GM19043 (cell line): ENCODE data around the gene PAX8.
"Not testable (repeated sequence)": the region's sequence is repeated elsewhere in the genome, so short reads cannot be mapped to it uniquely, and the experiment has no call there.

Source experiments
- ATAC-seq: cut with Tn5 transposase; IDR thresholded peaks from one replicate; pipeline ENCODE4 v1.9.1; 2021; ENCODE audit warnings: low read depth; ENCODE audit not compliant: unreplicated experiment

The PAX8 gene

GRCh38 chr2:113297590-113297989, 18.9 kb upstream of the PAX8 start:
- ATAC-seq, result not testable (repeated sequence)

DNA sequence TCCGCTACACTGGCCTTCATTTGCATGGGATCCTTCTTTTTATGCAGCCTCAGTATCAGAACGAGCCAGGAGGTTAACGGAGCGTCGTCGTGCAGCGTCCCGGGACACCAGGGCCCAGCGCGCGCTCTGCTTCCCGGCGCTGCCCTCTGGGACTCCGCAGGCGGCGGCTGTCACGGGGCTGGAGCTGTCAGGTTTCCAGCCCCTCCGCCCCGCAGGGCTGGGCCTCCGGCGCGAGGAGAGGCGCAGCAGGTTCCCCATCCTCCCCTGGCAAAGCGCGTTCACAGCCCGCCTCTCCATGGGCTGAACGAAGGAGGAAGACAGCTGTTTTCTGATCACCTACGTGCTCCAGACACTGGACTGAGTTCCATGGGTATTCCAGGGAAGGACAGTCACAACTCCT, 12.5 kb upstream of the PAX8 start:
- no peak for ATAC-seq

GRCh38 chr2:113288674-113289149, 10.0 kb upstream of the PAX8 start:
- ATAC-seq, result not testable (repeated sequence)

DNA sequence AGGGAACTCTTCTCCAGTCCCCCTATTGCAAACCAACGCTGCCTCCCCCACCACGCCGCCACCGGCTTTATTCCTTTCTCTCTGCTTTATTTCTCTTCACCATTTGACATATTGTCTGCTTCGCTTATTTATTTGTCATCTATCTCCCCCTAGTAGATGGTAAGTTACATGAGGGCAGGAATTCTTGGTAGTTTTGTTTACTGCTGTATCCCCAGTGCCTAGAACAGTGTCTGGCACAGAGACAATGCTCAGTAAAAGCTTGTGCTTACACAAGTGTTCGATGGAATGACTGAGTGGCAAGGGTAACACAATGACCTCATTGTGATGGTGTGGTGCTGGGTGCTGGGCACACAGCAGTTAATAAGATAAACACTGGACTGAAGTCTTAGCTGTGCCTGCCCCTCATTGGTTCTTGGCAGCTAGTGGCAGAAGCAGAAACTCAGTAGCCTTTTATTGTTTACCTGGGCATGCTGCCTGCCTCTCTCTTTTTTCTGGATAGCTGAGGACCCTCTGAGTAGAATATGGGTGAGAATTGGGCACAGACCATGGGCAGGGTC, 9.5 kb upstream of the PAX8 start:
- not testable (repeated sequence) for ATAC-seq

- no peak for ATAC-seq
Observed at GRCh38 chr2:113285816-113286215, 7.1 kb upstream of the PAX8 start.

GRCh38 chr2:113284999-113285398, 6.3 kb upstream of the PAX8 start:
- ATAC-seq, result not testable (repeated sequence)

DNA sequence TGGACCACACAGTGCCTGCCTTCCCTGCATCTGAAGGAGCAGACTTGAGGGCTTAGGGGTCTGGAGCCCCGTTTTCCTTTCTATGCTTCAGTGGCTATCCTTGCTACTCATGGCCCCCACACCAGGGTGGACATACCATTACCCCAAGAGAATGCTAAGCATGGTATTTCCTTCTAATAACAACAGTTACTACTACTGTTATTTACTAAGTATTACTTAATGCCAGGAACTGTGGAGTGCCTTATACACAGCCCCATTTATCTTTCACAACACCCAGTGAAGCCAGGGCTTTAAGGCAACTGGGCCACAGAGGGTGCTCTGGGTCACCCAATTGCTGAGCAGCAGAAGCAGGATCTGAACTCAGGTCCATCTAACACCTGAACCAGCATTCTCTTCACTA, 5.8 kb upstream of the PAX8 start:
- no peak for ATAC-seq

DNA sequence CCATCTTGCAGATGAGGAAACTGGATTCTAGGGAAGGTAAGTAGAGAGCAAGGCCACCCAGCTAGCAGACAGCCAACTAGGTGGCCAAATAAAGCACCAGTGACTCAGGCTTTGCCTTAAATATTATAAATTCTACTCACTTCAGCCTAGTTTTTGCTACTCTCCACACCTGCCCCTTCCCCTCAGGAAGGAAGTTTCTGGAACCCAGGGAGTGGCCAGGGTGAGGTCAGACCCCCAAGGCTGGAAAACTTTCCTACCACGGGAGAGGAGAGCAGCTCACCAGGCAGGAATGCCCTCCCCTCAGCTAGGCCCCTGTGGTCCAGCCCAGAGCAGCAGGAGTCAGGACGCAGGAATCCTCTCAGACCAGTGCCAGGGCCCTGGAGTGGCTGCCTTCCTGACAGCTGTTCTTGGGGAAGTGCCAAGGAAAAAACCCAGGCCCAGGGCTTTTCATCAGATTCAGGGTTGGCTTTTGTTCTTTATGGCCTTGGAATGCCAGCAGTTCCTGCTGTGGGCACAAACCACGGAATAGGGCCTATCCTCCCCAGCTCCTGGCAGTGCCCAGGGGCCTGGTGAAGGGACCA, 5.1 kb upstream of the PAX8 start:
- no peak for ATAC-seq

DNA sequence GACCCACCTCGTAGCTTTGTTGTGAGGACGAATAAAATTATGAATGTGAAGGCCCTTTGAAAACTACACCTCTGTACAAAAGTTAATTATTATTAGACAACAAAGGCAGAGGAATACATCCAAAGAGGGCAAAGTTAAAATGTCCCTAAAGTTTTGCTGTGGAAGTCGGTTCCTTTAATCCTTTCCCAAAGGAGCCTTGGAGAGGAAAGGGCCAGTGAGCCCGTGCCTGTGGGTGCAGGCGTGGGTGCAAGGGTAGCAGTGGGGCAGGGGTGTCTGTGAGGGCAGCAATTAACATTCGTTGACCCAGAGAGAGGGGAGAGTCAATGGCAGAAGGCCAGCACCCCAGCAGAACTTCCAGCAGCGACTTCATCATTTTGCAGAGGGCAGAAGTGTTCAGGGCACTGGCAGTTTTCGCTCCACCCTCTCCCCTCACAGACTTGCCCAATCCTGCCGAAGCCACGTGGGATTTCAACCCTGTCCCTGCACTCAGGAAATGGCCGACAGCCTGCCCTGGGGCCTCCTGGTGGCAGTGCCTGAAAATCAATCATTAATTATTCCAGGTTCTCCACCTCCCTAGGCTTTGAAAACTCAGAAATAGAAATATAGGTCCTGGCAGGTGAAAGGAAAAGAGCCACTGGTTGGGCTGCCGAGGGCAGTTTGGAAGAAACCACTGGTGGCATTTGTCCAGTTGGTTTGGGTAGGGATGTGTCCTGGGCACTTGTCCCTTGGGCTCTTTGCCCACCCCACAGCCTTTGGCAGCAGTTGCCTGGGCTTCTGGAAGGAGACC, 4.2 kb upstream of the PAX8 start:
- no peak for ATAC-seq

DNA sequence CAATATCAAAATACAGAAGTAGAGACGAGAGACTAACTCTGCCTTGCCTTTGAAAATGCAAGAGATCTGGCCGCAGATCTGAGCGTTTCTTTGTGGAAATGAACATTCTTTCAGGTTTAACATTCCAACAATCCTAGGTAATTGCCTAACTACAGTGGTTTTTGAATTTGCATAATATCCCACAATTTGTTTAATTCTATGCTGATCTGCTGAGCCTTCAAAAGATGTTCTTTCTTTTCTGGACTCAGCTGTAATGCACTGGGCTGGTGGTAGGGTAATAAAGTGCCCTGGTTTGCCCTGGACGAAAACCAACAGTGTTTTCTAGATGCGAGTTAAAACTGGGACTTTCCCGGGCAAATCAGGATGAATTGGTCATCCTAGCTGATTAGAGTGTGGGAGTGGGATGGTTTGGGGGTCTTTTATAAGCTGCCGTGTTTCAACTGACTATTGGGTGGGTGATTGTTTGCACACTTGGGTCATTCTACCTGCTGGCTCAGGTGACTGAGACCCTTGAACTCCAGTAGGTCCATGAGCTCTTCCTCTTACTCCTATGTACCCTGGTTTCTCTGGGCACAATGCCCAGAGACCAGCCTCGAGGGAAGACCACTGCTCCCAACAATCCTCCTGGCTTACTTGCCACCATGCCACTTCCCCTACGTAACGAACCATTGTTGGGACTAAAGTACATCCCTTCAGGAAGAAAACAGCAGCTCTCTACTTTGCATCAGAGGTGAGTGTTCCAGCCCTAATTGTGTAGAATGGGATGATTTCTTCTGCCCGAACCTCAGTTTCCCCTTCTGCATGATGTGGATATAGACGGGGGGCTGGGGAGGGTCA, 3.4 kb upstream of the PAX8 start:
- ATAC-seq, result no peak

DNA sequence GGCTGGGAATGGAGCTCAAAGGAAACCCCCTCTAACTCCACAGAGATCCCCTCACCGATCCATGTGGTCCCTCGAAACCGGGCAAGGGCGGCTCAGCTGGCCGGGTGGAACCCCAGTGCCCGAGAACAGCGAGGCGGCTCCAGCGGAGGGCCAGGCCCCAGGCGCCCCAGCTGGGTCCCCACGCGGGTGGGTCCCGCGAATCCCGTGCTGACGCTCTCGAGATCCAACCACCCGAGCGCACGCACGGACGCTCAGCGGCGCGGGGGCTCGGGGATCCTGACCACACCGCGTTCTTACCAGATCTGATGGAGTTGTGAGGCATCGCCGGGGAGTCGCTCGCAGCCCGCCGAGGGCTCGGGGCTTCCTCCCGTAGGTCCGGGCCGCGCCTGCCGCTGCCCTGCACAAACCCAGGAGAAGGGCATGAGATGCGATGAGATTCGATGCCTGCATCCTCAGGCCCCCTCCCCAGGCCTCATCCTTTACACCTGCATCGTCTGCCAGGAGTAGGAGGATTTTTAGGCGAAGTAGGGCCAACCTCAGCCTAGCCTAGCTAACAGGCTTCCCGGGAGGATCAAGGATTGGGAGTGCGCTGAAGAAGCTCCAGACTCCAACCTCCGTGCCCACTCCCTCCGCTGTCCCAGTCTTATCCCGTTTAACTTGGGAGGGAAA, 514 bp downstream of the PAX8 start:
- no peak for ATAC-seq

GRCh38 chr2:113277474-113278072, 1.1 kb downstream of the PAX8 start:
- no peak for ATAC-seq

GRCh38 chr2:113276761-113277425, 1.8 kb downstream of the PAX8 start:
- ATAC-seq, result no peak

DNA sequence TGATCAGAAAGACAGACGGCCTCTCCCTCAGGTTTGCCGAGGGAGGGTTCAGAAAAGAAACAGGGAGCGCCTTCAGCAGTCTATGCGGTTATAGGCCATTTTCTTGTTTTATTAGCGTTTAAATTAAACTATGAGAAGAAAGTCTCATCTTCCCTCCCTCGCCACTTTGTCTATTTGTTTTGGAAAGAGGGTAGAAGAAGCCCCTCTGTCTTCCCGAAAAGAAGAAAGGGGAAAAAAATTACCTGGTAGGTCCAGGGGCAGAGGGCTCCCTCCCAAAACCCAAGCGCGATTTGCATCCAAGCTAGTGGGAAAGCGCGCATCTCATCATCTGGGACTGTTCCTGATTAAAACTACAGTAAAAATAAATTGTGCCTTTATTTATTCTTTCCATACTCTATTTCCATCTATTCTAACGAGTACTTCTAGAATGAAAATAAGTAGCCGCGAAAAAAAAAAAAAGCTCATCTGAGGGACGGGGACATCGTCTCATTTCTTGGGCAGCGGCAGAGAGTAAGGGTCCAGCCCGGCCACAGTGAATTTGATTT, 2.4 kb downstream of the PAX8 start:
- ATAC-seq, result no peak

- no peak for ATAC-seq
Observed at GRCh38 chr2:113275556-113276215, 3.0 kb downstream of the PAX8 start.

- ATAC-seq, result no peak
Observed at GRCh38 chr2:113274432-113274831, 4.3 kb downstream of the PAX8 start.

- ATAC-seq, result no peak
Observed at GRCh38 chr2:113273981-113274380, 4.7 kb downstream of the PAX8 start.

GRCh38 chr2:113273027-113273551, 5.6 kb downstream of the PAX8 start:
- ATAC-seq, result no peak
